Panc1 (cell line): Measurements from ENCODE around the gene DYNLRB1. TPM values are rescaled to one million over a fixed set of nuclear protein-coding genes. Genes with fewer than 3 reads are reported as not detected.

Experiments used
- ATAC-seq: fragments of 200-7000 bp; cut with Tn5 transposase; 2 replicates; pipeline ENCODE4 v1.9.1; 2020; ENCODE audit warnings: mild to moderate bottlenecking, moderate library complexity
- BruUV-seq: library from RNA; stranded (reverse); fragments of 400-500 nt; replicated peaks from 2 replicates; lab custom pipeline; 2021; lab: Mats Ljungman, UMichigan
- CTCF ChIA-PET: fragments of 300-600 bp; sonication (Branson Sonifier 250); formaldehyde crosslinking; loops from one replicate; lab custom pipeline; 2022; ENCODE audit warnings: antibody characterized with exemption; lab: Charles Lee
- POLR2A ChIA-PET: fragments of 300-600 bp; sonication (Branson Sonifier 250); formaldehyde crosslinking; loops from one replicate; lab custom pipeline; 2022; ENCODE audit warnings: antibody characterized with exemption; lab: Charles Lee
- DNase-seq: peaks from one replicate; pipeline ENCODE4 v3.0.0-alpha.2; 2010; ENCODE audit warnings: low read depth, low spot score
- H3K27ac ChIP-seq: 2 replicates; pipeline ENCODE4 v1.5.1; 2011; ENCODE audit warnings: mild to moderate bottlenecking, low read length, inconsistent platforms
- H3K27me3 ChIP-seq: fragments of 200-500 bp; sonication (Bioruptor generic); 2 replicates; pipeline ENCODE4 v1.6.0; 2014; ENCODE audit warnings: low read length, inconsistent platforms; ENCODE audit not compliant: control insufficient read depth, insufficient read depth
- H3K36me3 ChIP-seq: fragments of 200-500 bp; sonication (Bioruptor generic); 2 replicates; pipeline ENCODE4 v1.5.1; 2014; ENCODE audit warnings: inconsistent platforms, mild to moderate bottlenecking, low read length, moderate library complexity; ENCODE audit not compliant: control insufficient read depth, insufficient read depth
- H3K4me1 ChIP-seq: 2 replicates; pipeline ENCODE4 v1.5.1; 2011; ENCODE audit warnings: inconsistent platforms, mild to moderate bottlenecking, low read length, moderate library complexity; ENCODE audit not compliant: control insufficient read depth, insufficient read depth
- H3K4me3 ChIP-seq, 2 experiments: 2 replicates each; pipeline ENCODE4 v1.5.1; 2011 to 2012; ENCODE audit warnings: low read depth in 2 of 2, low read length in 2 of 2, mild to moderate bottlenecking in 2 of 2, inconsistent platforms in 1 of 2, moderate library complexity in 1 of 2
- H3K9me3 ChIP-seq: fragments of 200-500 bp; sonication (Bioruptor generic); 2 replicates; pipeline ENCODE4 v1.5.1; 2014; ENCODE audit warnings: low read depth, mild to moderate bottlenecking, inconsistent platforms, low read length, moderate library complexity; ENCODE audit not compliant: control insufficient read depth, insufficient read depth
- CTCF ChIP-seq: fragments of 450-650 bp; IDR thresholded peaks from 2 replicates; pipeline ENCODE4 v1.5.1; 2017; ENCODE audit warnings: mild to moderate bottlenecking
- POLR2AphosphoS5 ChIP-seq: IDR thresholded peaks from 2 replicates; pipeline ENCODE4 v1.6.1; 2012; ENCODE audit warnings: mild to moderate bottlenecking, low read depth, low read length, moderate library complexity
- REST ChIP-seq, 2 experiments: IDR thresholded peaks; 2 replicates each; pipeline ENCODE4 v1.6.1; 2011 to 2012; ENCODE audit warnings: low read depth in 2 of 2, control low read depth in 1 of 2, low read length in 1 of 2, mild to moderate bottlenecking in 1 of 2, moderate library complexity in 1 of 2; ENCODE audit not compliant: insufficient read depth in 1 of 2
- SIN3A ChIP-seq: IDR thresholded peaks from 2 replicates; pipeline ENCODE4 v1.6.1; 2012; ENCODE audit warnings: low read depth, mild to moderate bottlenecking, low read length, moderate library complexity, borderline replicate concordance; ENCODE audit not compliant: insufficient read depth
- TCF7L2 ChIP-seq: IDR thresholded peaks from 2 replicates; pipeline ENCODE4 v1.6.1; 2011; ENCODE audit warnings: mild to moderate bottlenecking, low read depth, low read length, inconsistent platforms
- in situ Hi-C: cut with HindIII; loops from 2 replicates; pipeline ENCODE4 v1.10.0; 2016; ENCODE audit warnings: low sequenced_read_pairs, low pct_unique_long_range_greater_than_20kb
- intact Hi-C: fragments of 100-400 bp; cut with micrococcal nuclease; formaldehyde crosslinking; loops from one replicate; pipeline ENCODE4 v1.10.0; 2022; ENCODE audit not compliant: unreplicated experiment
- total RNA-seq: library from RNA; stranded (reverse); gene quantifications from one replicate; pipeline ENCODE4 v1.2.1, GENCODE V29; 2021; ENCODE audit not compliant: unreplicated experiment

DYNLRB1 gene
- total RNA-seq, 1 experiment from 2014 or later: 155 TPM

- ATAC-seq (no peak), DNase-seq (no peak)
- no TSS peak for BruUV-seq
- ChIA-PET POLR2A (no interaction called here), CTCF (interaction anchor here (0.6 kb wide), 2 partner anchors 48 to 212 kb away, joined by 6 to 8 read pairs; no protein-coding TSS in a partner anchor)
- Histone ChIP-seq H3K36me3 (peaks cover 4% of the 10 kb centered on the region; the same call in 1 of the 2 replicates), H3K4me1 (no peaks in the 10 kb centered on the region), H3K27me3 (no peaks in the 10 kb centered on the region), H3K9me3 (no peaks in the 10 kb centered on the region), H3K4me3 (no peak overlapping the region), H3K27ac (no peak overlapping the region)
- in situ Hi-C loops (no loop called here), intact Hi-C loops (loop anchor here (2.0 kb wide), 1 partner anchor 169 kb away; no protein-coding TSS in a partner anchor)
- TF ChIP-seq REST (IDR thresholded peaks at IDR 0.05; ENCODE audit: insufficient read depth in 1 of 2, low read depth in 2 of 2, low read length in 1 of 2) (no peak), CTCF (no peak), POLR2AphosphoS5 (no peak), SIN3A (no peak), TCF7L2 (no peak)
Measured at GRCh38 chr20:34539756-34540155, 23.5 kb downstream of the DYNLRB1 start.

GRCh38 chr20:34540596-34541263, 24.5 kb downstream of the DYNLRB1 start:
- TF ChIP-seq POLR2AphosphoS5 (no peak), REST (IDR thresholded peaks at IDR 0.05; ENCODE audit: insufficient read depth in 1 of 2, low read depth in 2 of 2, low read length in 1 of 2) (no peak), SIN3A (no peak), CTCF (no peak), TCF7L2 (no peak)
- H3K9me3 ChIP-seq: no peaks in the 10 kb centered on the region
- no peak overlapping the region for H3K27ac ChIP-seq
- DNase-seq: no peak
- ATAC-seq: no peak
- BruUV-seq: no TSS peak
- peaks cover 4% of the 10 kb centered on the region; the same call in 1 of the 2 replicates for H3K36me3 ChIP-seq
- in situ Hi-C loops: no loop called here
- ChIA-PET POLR2A (no interaction called here), CTCF (no interaction called here)
- H3K4me3 ChIP-seq: no peak overlapping the region
- intact Hi-C loops: no loop called here
- H3K4me1 ChIP-seq: no peaks in the 10 kb centered on the region
- H3K27me3 ChIP-seq: no peaks in the 10 kb centered on the region
